ENCODE measurements around the gene ZNF253. TPM values are rescaled to one million over a fixed set of nuclear protein-coding genes. Genes with fewer than 3 reads are reported as not detected.

ZNF253 gene
- total and polyA plus RNA-seq, 10 of the 15 experiments (the other 5 are each of a cell fraction or from before 2014, with no cell fraction given): 2.6 to 8.9 (median 5.2) TPM

DNA sequence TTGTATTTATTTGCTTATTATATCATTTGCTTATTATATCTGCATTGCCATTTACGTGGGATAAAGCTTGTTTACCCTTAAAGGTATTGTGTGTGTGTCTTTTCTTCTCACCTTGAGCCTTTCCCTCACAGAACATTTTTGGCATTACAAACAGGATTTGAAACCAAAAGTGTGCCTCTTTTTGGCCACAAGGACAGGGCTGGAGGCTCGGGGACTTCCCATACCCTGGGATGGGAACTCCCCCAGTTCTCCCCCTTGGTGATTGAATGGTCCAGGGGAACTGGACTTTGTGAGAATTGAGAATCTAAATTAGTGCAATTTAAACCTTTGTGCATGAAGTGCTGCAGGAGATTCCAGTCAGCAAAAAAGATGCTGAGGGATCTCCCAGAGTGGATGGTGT lies 41.8 kb upstream of the ZNF253 start (continued):
- TF ChIP-seq, protein P1, sequence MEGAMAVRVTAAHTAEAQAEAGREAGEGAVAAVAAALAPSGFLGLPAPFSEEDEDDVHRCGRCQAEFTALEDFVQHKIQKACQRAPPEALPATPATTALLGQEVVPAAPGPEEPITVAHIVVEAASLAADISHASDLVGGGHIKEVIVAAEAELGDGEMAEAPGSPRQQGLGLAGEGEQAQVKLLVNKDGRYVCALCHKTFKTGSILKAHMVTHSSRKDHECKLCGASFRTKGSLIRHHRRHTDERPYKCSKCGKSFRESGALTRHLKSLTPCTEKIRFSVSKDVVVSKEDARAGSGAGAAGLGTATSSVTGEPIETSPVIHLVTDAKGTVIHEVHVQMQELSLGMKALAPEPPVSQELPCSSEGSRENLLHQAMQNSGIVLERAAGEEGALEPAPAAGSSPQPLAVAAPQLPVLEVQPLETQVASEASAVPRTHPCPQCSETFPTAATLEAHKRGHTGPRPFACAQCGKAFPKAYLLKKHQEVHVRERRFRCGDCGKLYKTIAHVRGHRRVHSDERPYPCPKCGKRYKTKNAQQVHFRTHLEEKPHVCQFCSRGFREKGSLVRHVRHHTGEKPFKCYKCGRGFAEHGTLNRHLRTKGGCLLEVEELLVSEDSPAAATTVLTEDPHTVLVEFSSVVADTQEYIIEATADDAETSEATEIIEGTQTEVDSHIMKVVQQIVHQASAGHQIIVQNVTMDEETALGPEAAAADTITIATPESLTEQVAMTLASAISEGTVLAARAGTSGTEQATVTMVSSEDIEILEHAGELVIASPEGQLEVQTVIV (IDR thresholded peaks at IDR 0.05; ENCODE audit: borderline replicate concordance, partially characterized antibody): no peak
- TF ChIP-seq POLR2AphosphoS2 (IDR thresholded peaks at IDR 0.05; ENCODE audit: low read depth, low read length): no peak
- no peak; the same call in 1 of the 2 replicates for TF ChIP-seq TBL1XR1 (IDR thresholded peaks at IDR 0.05; ENCODE audit: low read depth, low read length)
- no peak for TF ChIP-seq ZBED1 (IDR thresholded peaks at IDR 0.05; ENCODE audit: borderline replicate concordance)
- peak; percentile 78 for TF ChIP-seq SPI1 (IDR thresholded peaks at IDR 0.05; ENCODE audit: borderline replicate concordance, insufficient read depth, low read depth, low read length)
- no peak for TF ChIP-seq JUNB (IDR thresholded peaks at IDR 0.05)
- TF ChIP-seq IRF4 (IDR thresholded peaks at IDR 0.05; ENCODE audit: low read depth, low read length): 0 out of 2 replicates have a peak, but pooled peaks have one; percentile 22
- TF ChIP-seq, protein P2, sequence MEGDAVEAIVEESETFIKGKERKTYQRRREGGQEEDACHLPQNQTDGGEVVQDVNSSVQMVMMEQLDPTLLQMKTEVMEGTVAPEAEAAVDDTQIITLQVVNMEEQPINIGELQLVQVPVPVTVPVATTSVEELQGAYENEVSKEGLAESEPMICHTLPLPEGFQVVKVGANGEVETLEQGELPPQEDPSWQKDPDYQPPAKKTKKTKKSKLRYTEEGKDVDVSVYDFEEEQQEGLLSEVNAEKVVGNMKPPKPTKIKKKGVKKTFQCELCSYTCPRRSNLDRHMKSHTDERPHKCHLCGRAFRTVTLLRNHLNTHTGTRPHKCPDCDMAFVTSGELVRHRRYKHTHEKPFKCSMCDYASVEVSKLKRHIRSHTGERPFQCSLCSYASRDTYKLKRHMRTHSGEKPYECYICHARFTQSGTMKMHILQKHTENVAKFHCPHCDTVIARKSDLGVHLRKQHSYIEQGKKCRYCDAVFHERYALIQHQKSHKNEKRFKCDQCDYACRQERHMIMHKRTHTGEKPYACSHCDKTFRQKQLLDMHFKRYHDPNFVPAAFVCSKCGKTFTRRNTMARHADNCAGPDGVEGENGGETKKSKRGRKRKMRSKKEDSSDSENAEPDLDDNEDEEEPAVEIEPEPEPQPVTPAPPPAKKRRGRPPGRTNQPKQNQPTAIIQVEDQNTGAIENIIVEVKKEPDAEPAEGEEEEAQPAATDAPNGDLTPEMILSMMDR (IDR thresholded peaks at IDR 0.05 in 2 of 3, conservative IDR thresholded peaks at IDR 0.05 in 1 of 3; ENCODE audit: control insufficient read depth in 2 of 3, extremely low read depth in 1 of 3, insufficient read depth in 1 of 3, low read depth in 3 of 3, low read length in 3 of 3): no peak
- TF ChIP-seq, protein P3, sequence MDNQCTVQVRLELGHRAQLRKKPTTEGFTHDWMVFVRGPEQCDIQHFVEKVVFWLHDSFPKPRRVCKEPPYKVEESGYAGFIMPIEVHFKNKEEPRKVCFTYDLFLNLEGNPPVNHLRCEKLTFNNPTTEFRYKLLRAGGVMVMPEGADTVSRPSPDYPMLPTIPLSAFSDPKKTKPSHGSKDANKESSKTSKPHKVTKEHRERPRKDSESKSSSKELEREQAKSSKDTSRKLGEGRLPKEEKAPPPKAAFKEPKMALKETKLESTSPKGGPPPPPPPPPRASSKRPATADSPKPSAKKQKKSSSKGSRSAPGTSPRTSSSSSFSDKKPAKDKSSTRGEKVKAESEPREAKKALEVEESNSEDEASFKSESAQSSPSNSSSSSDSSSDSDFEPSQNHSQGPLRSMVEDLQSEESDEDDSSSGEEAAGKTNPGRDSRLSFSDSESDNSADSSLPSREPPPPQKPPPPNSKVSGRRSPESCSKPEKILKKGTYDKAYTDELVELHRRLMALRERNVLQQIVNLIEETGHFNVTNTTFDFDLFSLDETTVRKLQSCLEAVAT (IDR thresholded peaks at IDR 0.05): no peak
- TF ChIP-seq, protein P4, sequence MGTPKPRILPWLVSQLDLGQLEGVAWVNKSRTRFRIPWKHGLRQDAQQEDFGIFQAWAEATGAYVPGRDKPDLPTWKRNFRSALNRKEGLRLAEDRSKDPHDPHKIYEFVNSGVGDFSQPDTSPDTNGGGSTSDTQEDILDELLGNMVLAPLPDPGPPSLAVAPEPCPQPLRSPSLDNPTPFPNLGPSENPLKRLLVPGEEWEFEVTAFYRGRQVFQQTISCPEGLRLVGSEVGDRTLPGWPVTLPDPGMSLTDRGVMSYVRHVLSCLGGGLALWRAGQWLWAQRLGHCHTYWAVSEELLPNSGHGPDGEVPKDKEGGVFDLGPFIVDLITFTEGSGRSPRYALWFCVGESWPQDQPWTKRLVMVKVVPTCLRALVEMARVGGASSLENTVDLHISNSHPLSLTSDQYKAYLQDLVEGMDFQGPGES (IDR thresholded peaks at IDR 0.05): no peak
- no peak for TF ChIP-seq GABPA (IDR thresholded peaks at IDR 0.05; ENCODE audit: low read depth)
- TF ChIP-seq, protein P5, sequence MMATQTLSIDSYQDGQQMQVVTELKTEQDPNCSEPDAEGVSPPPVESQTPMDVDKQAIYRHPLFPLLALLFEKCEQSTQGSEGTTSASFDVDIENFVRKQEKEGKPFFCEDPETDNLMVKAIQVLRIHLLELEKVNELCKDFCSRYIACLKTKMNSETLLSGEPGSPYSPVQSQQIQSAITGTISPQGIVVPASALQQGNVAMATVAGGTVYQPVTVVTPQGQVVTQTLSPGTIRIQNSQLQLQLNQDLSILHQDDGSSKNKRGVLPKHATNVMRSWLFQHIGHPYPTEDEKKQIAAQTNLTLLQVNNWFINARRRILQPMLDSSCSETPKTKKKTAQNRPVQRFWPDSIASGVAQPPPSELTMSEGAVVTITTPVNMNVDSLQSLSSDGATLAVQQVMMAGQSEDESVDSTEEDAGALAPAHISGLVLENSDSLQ (IDR thresholded peaks at IDR 0.05): no peak
- peak; percentile 92 for TF ChIP-seq MEF2B (IDR thresholded peaks at IDR 0.05; ENCODE audit: partially characterized antibody, poor library complexity, severe bottlenecking)
- TF ChIP-seq WRNIP1 (IDR thresholded peaks at IDR 0.05; ENCODE audit: borderline replicate concordance, low read depth, low read length): no peak
- TF ChIP-seq TCF7 (IDR thresholded peaks at IDR 0.05; ENCODE audit: borderline replicate concordance): no peak
- peak; percentile 53; the same call in 1 of the 2 replicates for TF ChIP-seq MTA2 (IDR thresholded peaks at IDR 0.05; ENCODE audit: low read depth)
- no peak for TF ChIP-seq RBBP5 (conservative IDR thresholded peaks at IDR 0.05)
